H1 (cell line): ENCODE results near the gene PFDN1. TPM values are rescaled to one million over a fixed set of nuclear protein-coding genes. Genes with fewer than 3 reads are reported as not detected.

ENCODE experiments used
- FOSL1 ChIP-seq: IDR thresholded peaks from 2 replicates; pipeline ENCODE4 v1.6.1; 2011; ENCODE audit warnings: mild to moderate bottlenecking, low read depth, low read length, moderate library complexity; ENCODE audit not compliant: insufficient read depth
- NANOG ChIP-seq: IDR thresholded peaks from 2 replicates; pipeline ENCODE4 v1.6.1; 2011; ENCODE audit warnings: low read length, low read depth, mild to moderate bottlenecking, inconsistent platforms; ENCODE audit not compliant: insufficient read depth, poor library complexity, severe bottlenecking
- RNF2 ChIP-seq: fragments of 200-900, 300-1000 bp; sonication (generic); IDR thresholded peaks from 2 replicates; pipeline ENCODE4 v1.7.1; 2016; ENCODE audit warnings: borderline replicate concordance, low read depth, mild to moderate bottlenecking, antibody characterized with exemption, low read length; ENCODE audit not compliant: poor library complexity, severe bottlenecking; ENCODE audit errors: missing control alignments
- polyA plus RNA-seq, 7 experiments: library from polyadenylated mRNA; depleted of rRNA in 3 of 7; stranded (reverse) in 5 of 7; unstranded in 2 of 7; fragments of >200 nt in 5 of 7; fragments of 200-250 nt in 2 of 7; gene quantifications; 1 replicate in 5 of 7; 2 replicates in 1 of 7; 4 replicates in 1 of 7; pipeline versions ENCODE4 v1.2.1 to v1.2.3, GENCODE V29; 2011 to 2013; ENCODE audit warnings: missing spikeins in 2 of 7, mixed read lengths in 2 of 7
- total RNA-seq: library from RNA; stranded (reverse); fragmentation: NEBNext Ultra II Directional; extraction: Animal tissue kit (Norgen Biotek cat#: 25700); gene quantifications from 2 replicates; pipeline ENCODE4 v1.2.1, GENCODE V29; 2021

PFDN1 gene
- total and polyA plus RNA-seq, 2 of the 8 experiments (the other 6 are each of a cell fraction or from before 2014, with no cell fraction given), result 53.0 to 89.6 TPM

DNA sequence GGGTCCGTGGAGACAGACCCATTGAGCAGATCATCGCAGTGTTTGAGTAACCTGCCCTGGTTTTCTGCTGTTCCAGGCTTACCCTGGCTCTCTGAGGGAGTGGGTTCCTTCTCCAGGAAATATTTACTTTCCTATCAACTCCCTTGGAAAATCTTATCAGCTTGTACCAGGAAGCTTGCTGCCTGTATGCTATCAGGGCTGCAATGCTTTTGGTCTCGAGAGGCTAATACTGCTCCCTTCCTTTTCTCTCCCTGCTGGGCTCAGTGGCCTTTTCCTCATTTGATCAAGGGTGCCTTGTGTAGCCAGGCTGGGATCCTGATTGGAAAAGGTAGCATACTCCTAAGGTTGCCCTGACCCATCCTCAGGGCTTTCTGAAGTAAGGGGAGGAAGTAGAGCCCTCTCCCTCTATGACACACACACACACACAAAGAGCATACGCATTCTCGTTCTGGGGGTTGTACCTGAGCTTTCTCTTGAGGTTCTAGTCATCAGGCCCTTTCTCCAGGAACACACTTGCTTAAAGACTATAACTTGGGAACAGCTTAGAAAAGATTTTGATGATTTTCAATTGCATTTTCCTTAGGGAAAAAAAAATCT is 86.3 kb downstream of the PFDN1 start (continued):
- TF ChIP-seq RNF2, result no peak
- TF ChIP-seq FOSL1, result no peak
- TF ChIP-seq NANOG, result no peak
